ENCODE data around the gene DYTN. TPM values are rescaled to one million over a fixed set of nuclear protein-coding genes. Genes with fewer than 3 reads are reported as not detected.

DYTN gene
- total RNA-seq, 2 experiments from 2014 or later, result not detected

- Mint-ChIP-seq H3K36me3 (ENCODE audit: low read depth) (no peaks in the 10 kb centered on the region), H3K27ac (no peak overlapping the region), H3K4me3 (no peak overlapping the region), H3K9me3 (no peaks in the 10 kb centered on the region), H3K27me3 (ENCODE audit: low read depth) (peaks cover 12% of the 10 kb centered on the region), H3K4me1 (ENCODE audit: low read depth) (no peaks in the 10 kb centered on the region)
- intact Hi-C loops (cut with micrococcal nuclease), result no loop called here
- no peak for DNase-seq
- CTCF ChIA-PET, result no interaction called here
Observed at GRCh38 chr2:206635015-206635414, 83.2 kb downstream of the DYTN start.

- H3K27me3 Mint-ChIP-seq (ENCODE audit: low read depth), result peaks cover 11% of the 10 kb centered on the region
- H3K4me3 Mint-ChIP-seq, result no peak overlapping the region
- no peaks in the 10 kb centered on the region for H3K4me1 Mint-ChIP-seq (ENCODE audit: low read depth)
- no peaks in the 10 kb centered on the region for H3K36me3 Mint-ChIP-seq (ENCODE audit: low read depth)
- H3K27ac Mint-ChIP-seq, result no peak overlapping the region
- H3K9me3 Mint-ChIP-seq, result no peaks in the 10 kb centered on the region
- CTCF ChIA-PET, result no interaction called here
- intact Hi-C loops (cut with micrococcal nuclease), result no loop called here
- DNase-seq, result no peak
Observed at GRCh38 chr2:206631340-206631739, 86.9 kb downstream of the DYTN start.

DNA sequence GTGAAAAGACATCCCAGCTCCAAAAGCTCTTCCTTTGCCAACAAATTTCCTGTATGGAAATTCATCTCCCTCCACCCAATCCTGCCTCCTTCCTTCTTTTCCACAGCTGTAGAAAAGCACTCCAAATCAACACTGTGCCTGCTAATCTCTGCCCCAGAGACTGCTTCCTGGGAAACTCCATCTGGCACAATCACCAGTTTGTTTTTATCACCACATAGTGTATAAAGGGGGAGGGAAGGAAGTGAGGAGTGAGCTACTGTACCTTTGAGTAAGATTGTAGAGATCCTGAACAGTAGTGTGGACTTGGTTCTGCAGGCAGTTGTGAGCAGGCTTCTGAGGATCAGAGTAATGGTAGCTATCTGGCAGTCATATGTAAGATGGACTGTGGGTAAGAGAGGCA, 90.6 kb downstream of the DYTN start:
- intact Hi-C loops (cut with micrococcal nuclease), result no loop called here
- no peaks in the 10 kb centered on the region for H3K36me3 Mint-ChIP-seq (ENCODE audit: low read depth)
- H3K4me3 Mint-ChIP-seq, result no peak overlapping the region
- no peak overlapping the region for H3K27ac Mint-ChIP-seq
- CTCF ChIA-PET, result no interaction called here
- H3K9me3 Mint-ChIP-seq, result no peaks in the 10 kb centered on the region
- H3K4me1 Mint-ChIP-seq (ENCODE audit: low read depth), result no peaks in the 10 kb centered on the region
- H3K27me3 Mint-ChIP-seq (ENCODE audit: low read depth), result peaks cover 7% of the 10 kb centered on the region
- no peak for DNase-seq

GRCh38 chr2:206626108-206626507, 92.1 kb downstream of the DYTN start:
- peaks cover 7% of the 10 kb centered on the region for H3K27me3 Mint-ChIP-seq (ENCODE audit: low read depth)
- DNase-seq, result no peak
- intact Hi-C loops (cut with micrococcal nuclease), result no loop called here
- no peak overlapping the region for H3K4me3 Mint-ChIP-seq
- CTCF ChIA-PET, result no interaction called here
- H3K27ac Mint-ChIP-seq, result no peak overlapping the region
- H3K9me3 Mint-ChIP-seq, result no peaks in the 10 kb centered on the region
- H3K36me3 Mint-ChIP-seq (ENCODE audit: low read depth), result no peaks in the 10 kb centered on the region
- H3K4me1 Mint-ChIP-seq (ENCODE audit: low read depth), result no peaks in the 10 kb centered on the region

- Mint-ChIP-seq H3K27ac (no peak overlapping the region), H3K36me3 (ENCODE audit: low read depth) (no peaks in the 10 kb centered on the region), H3K27me3 (ENCODE audit: low read depth) (peaks cover 6% of the 10 kb centered on the region), H3K4me3 (no peak overlapping the region), H3K9me3 (no peaks in the 10 kb centered on the region), H3K4me1 (ENCODE audit: low read depth) (no peaks in the 10 kb centered on the region)
- intact Hi-C loops (cut with micrococcal nuclease), result no loop called here
- no peak for DNase-seq
- CTCF ChIA-PET, result interaction anchor here (0.6 kb wide), 1 partner anchor 27 kb away, joined by 4 read pairs; no protein-coding TSS in a partner anchor
Observed at GRCh38 chr2:206619011-206619410, 99.2 kb downstream of the DYTN start.

DNA sequence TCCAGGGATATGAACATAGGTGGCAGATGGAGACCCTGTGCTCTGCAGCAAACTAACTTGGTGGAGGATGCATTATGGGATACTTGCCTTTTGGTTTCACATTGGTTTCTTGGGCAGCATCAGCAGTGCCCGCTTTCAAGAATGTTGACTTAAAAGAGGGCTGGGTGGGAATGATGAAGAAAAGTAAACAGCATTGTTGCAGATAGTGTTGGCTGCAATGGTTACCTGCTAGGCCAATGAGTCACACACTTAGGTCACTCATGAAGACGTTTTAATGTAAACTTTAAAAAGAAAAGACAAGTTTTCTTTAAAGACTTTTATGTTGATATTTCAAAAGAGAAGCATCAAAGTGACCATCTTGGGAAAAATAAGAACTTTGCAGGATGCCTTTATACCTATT, 102.0 kb downstream of the DYTN start:
- H3K27me3 Mint-ChIP-seq (ENCODE audit: low read depth), result peaks cover 6% of the 10 kb centered on the region
- H3K9me3 Mint-ChIP-seq, result no peaks in the 10 kb centered on the region
- no peak overlapping the region for H3K27ac Mint-ChIP-seq
- intact Hi-C loops (cut with micrococcal nuclease), result no loop called here
- H3K4me3 Mint-ChIP-seq, result no peak overlapping the region
- CTCF ChIA-PET, result interaction anchor here (0.7 kb wide), 1 partner anchor 57 kb away, joined by 3 read pairs; no protein-coding TSS in a partner anchor
- H3K36me3 Mint-ChIP-seq (ENCODE audit: low read depth), result no peaks in the 10 kb centered on the region
- no peaks in the 10 kb centered on the region for H3K4me1 Mint-ChIP-seq (ENCODE audit: low read depth)
- DNase-seq, result no peak

DNA sequence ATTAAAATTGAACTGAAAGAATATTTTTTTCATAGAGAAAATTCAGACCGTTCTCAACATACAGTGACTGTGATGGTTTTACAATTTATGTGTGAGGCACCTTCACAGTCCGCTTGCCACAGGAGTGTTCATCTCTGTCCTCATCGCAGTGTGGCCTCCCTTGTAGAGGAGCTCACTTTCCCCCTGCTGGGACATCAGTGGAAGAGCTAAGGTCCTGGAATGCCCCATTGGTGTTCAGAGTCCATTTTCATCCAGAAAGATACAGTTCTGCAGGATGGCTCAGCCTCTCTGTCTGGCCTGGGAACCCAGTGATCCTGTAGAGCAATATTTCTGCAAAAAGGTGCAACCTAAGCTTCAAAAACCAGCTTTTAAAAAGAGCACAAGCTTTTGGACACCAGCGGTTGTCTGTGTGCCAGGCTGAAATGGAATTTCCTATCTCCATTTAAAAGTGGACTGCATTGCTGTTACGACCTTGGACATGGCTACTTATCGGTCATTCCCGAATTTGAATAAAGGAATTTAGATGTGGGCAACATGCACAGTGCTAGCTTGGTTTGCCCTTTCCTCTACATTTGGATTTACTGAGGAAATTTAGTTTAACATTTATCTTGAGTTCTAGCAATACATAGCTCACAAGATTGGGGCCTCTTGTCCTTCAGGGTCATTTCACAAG, 102.6 kb downstream of the DYTN start:
- Mint-ChIP-seq H3K9me3 (no peaks in the 10 kb centered on the region), H3K4me3 (no peak overlapping the region), H3K27ac (no peak overlapping the region), H3K4me1 (ENCODE audit: low read depth) (no peaks in the 10 kb centered on the region), H3K27me3 (ENCODE audit: low read depth) (peaks cover 6% of the 10 kb centered on the region), H3K36me3 (ENCODE audit: low read depth) (no peaks in the 10 kb centered on the region)
- CTCF ChIA-PET, result interaction anchor here (0.7 kb wide), 1 partner anchor 56 kb away, joined by 3 read pairs; no protein-coding TSS in a partner anchor
- DNase-seq, result no peak
- intact Hi-C loops (cut with micrococcal nuclease), result no loop called here

DNA sequence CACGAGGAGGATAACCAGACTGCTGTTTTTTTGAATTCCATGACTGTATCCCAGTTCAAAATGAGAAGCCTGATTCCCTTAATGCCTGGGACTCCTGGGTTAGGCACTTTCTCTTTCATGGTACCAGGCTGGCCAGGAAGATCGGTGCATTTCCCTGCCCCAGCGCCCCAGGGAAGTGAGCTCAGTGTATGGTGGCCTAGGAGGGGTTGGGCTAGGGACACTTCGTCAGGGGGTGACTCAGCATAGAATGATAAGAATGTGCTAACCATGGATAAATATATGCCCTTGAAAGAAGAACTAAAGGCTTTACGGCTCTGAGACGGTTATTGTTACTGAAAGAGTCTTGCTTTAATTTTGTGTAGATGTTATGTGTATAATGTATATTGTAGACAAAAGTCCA, 103.4 kb downstream of the DYTN start:
- Mint-ChIP-seq H3K27ac (no peak overlapping the region), H3K27me3 (ENCODE audit: low read depth) (peaks cover 3% of the 10 kb centered on the region), H3K4me1 (ENCODE audit: low read depth) (peaks cover under 1% of the 10 kb centered on the region), H3K9me3 (no peaks in the 10 kb centered on the region), H3K4me3 (no peak overlapping the region), H3K36me3 (ENCODE audit: low read depth) (no peaks in the 10 kb centered on the region)
- CTCF ChIA-PET, result no interaction called here
- DNase-seq, result no peak
- intact Hi-C loops (cut with micrococcal nuclease), result no loop called here

GRCh38 chr2:206611736-206612135, 106.5 kb downstream of the DYTN start:
- intact Hi-C loops (cut with micrococcal nuclease), result no loop called here
- Mint-ChIP-seq H3K4me3 (no peak overlapping the region), H3K27me3 (ENCODE audit: low read depth) (no peaks in the 10 kb centered on the region), H3K27ac (no peak overlapping the region), H3K36me3 (ENCODE audit: low read depth) (no peaks in the 10 kb centered on the region), H3K9me3 (no peaks in the 10 kb centered on the region), H3K4me1 (ENCODE audit: low read depth) (peaks cover 6% of the 10 kb centered on the region)
- CTCF ChIA-PET, result no interaction called here
- DNase-seq, result no peak

DNA sequence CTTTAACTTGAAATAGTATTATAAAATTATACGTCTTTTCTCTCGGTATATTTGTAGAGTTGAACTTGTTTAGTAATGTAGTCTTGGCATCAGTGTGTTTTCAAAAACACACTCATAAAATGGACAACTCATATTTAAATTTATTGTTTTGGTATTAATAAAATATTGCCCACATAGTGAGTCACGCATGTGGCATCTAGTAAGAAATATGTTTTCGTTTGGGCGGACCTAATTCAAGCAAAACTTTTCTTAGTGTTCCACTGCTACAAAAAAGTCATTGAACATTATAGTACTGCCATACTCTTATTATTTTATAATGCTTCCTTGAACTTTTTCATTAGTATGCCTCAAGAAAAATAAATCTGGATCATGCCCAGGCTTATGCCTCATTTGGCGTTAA, 107.0 kb downstream of the DYTN start:
- H3K27me3 Mint-ChIP-seq (ENCODE audit: low read depth), result no peaks in the 10 kb centered on the region
- CTCF ChIA-PET, result no interaction called here
- H3K27ac Mint-ChIP-seq, result no peak overlapping the region
- intact Hi-C loops (cut with micrococcal nuclease), result no loop called here
- no peaks in the 10 kb centered on the region for H3K36me3 Mint-ChIP-seq (ENCODE audit: low read depth)
- peaks cover 6% of the 10 kb centered on the region for H3K4me1 Mint-ChIP-seq (ENCODE audit: low read depth)
- H3K9me3 Mint-ChIP-seq, result no peaks in the 10 kb centered on the region
- no peak overlapping the region for H3K4me3 Mint-ChIP-seq
- DNase-seq, result no peak

DNA sequence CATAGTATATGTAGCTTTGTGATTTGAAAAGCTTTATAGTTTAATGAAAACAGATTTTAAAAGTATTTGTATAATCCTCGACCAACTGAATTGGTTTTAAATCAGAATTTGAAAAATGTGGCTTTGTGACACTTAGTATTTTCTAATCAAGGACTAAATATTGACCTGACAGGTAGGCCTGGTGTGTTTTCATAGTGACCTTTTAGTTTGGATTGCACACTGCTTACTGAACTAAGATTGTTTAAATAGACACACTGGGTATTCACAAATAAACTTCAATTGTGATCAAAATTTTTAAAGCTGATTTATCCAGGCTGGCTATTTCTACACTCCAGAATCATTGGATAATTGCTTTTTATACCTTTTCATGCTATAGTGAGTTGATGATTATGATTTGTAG, 107.7 kb downstream of the DYTN start:
- peaks cover 6% of the 10 kb centered on the region for H3K4me1 Mint-ChIP-seq (ENCODE audit: low read depth)
- no peak overlapping the region for H3K27ac Mint-ChIP-seq
- DNase-seq, result no peak
- H3K9me3 Mint-ChIP-seq, result no peaks in the 10 kb centered on the region
- CTCF ChIA-PET, result interaction anchor here (0.8 kb wide), 1 partner anchor 9 kb away, joined by 3 read pairs; no protein-coding TSS in a partner anchor
- intact Hi-C loops (cut with micrococcal nuclease), result no loop called here
- H3K27me3 Mint-ChIP-seq (ENCODE audit: low read depth), result peaks cover 2% of the 10 kb centered on the region
- H3K4me3 Mint-ChIP-seq, result no peak overlapping the region
- H3K36me3 Mint-ChIP-seq (ENCODE audit: low read depth), result no peaks in the 10 kb centered on the region

DNA sequence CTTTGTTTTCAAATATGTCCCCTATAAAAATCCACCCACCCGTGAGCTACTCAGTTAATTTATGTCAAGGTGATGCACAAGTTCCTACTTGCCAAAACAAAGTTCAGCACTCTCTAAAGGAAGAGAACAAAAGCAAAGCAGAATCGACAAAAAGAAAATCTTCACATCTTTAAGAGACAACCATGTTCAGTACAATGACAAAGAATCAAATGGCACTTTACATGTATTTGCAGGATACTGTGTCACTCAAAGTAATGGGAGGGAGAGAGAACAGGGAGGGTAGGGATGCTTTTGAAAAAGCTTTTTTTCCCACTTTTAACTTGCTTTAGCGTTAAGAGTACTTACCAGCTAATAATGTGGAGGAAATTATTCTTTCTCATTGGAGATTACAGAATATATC, 115.0 kb downstream of the DYTN start:
- no peak for DNase-seq
- intact Hi-C loops (cut with micrococcal nuclease), result no loop called here
- Mint-ChIP-seq H3K4me3 (no peak overlapping the region), H3K9me3 (no peaks in the 10 kb centered on the region), H3K27ac (no peak overlapping the region), H3K36me3 (ENCODE audit: low read depth) (no peaks in the 10 kb centered on the region), H3K4me1 (ENCODE audit: low read depth) (no peaks in the 10 kb centered on the region), H3K27me3 (ENCODE audit: low read depth) (peaks cover 2% of the 10 kb centered on the region)
- CTCF ChIA-PET, result no interaction called here
